Stimulated activated naive B cell treated with anti-CD40 and anti-IgM and Interleukin-4, amounts not matched to agents 10 μg/mL and 1 μg/mL and 100 μg/mL, for 72 hours (primary cell): ENCODE measurements around the gene TANK.
A peak's percentile ranks its signal among the peaks of the same experiment; 100 is the strongest.

Source experiments
- ATAC-seq, 2 donors: fragments of 150-1000 bp; cut with Tn5 transposase; replicated peaks; 2 replicates each; pipeline ENCODE4 v1.10.0; 2021; ENCODE audit warnings: moderate library complexity in 1 of 2
- DNase-seq: peaks from one replicate; pipeline ENCODE4 v3.0.0; 2021
- H3K27ac Mint-ChIP-seq: one replicate; pipeline ENCODE4 v1.8.0; 2022; ENCODE audit warnings: mild to moderate bottlenecking, mixed read lengths
- H3K27me3 Mint-ChIP-seq, 2 donors: one replicate each; pipeline ENCODE4 v1.8.0; 2022; ENCODE audit warnings: mixed read lengths in 2 of 2
- H3K36me3 Mint-ChIP-seq, 2 donors: one replicate each; pipeline ENCODE4 v1.8.0; 2022; ENCODE audit warnings: mixed read lengths in 2 of 2, mild to moderate bottlenecking in 1 of 2
- H3K4me1 Mint-ChIP-seq, 2 donors: one replicate each; pipeline ENCODE4 v1.8.0; 2022; ENCODE audit warnings: mixed read lengths in 2 of 2, mild to moderate bottlenecking in 1 of 2
- H3K4me3 Mint-ChIP-seq, 2 donors: one replicate each; pipeline ENCODE4 v1.8.0; 2022; ENCODE audit warnings: mild to moderate bottlenecking in 2 of 2, mixed read lengths in 2 of 2, moderate library complexity in 1 of 2
- H3K9me3 Mint-ChIP-seq, 2 donors: one replicate each; pipeline ENCODE4 v1.8.0; 2022; ENCODE audit warnings: mixed read lengths in 2 of 2, mild to moderate bottlenecking in 1 of 2

The TANK gene

DNA sequence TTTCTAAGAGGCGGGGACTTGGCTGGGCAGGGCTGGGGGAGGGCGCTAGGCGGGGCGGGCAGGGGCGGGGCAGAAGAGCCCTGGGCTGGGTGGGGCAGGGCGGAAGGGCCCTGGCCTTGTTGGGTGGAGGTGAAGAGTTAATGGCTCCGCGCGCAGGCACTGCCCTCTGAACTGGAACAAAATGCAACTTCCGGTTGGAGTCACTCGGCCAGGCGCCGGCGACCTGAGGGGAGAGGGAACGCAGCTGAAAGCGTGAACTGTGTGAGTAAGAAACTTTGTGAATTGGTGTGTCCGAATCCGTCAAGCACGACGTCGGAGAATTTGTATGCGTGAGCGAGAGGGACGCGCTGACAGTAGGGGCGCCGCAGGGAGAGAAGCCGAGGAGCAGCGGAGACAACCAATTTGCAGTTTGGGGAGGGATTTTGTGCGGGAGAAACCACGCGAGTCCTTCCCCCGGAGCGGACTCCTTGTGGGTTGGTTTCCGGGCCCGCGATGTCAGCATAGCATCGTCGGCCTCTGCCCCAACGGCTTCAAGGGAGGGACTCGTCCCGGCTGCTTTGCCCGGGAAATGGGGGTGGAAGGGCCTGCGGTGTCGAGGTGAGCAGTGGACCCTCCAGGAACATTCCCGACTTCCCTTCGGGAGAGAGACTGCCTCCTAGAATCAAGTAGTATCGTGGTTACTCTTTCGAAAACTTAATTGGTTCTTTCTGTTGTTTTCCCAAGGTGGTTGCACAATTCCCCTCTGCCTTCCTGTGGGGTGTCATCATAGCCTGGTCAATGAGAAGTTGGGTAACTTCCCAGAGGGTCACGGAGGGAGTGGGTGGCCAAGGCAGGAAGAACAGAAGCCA lies at the start of gene TANK:
Gene TANK, plus strand, starts transcription at position 203 of the 848 bp plus-strand sequence. CDS start 19,235 bp downstream, outside the sequence.
- DNase-seq (peak; percentile 92), ATAC-seq (peak; percentile 96 to 97)
- Mint-ChIP-seq H3K36me3 (peaks cover 30 to 47% of the 10 kb centered on the region in 2 donors), H3K4me1 (peaks cover 28 to 78% of the 10 kb centered on the region in 2 donors), H3K4me3 (peak within 1 kb of the TSS; percentile 91 to 98), H3K9me3 (no peaks in the 10 kb centered on the region), H3K27ac (peak within 1 kb of the TSS; percentile 99), H3K27me3 (no peaks in the 10 kb centered on the region)

DNA sequence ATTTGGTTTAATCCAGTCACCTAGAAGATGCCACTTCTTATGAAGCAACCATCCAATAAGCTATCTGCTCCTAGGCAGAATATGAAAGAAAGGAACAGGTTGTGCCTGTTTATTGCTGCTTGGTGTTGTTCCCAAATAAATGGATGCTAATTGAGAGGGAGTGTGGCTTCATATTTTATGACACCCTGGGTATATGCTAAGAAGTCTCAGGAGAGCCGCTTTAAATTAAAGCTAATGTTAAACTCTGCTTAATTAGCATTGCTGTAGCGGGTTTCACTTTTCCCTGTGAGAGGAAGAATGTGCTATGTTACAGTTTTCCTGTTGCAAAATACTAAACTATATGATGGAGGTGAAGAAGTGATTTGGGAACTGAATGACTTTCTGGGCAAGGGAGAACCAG lies 48.7 kb upstream of the TANK start:
- Mint-ChIP-seq H3K27ac (no peak overlapping the region), H3K4me3 (no peak overlapping the region), H3K4me1 (peaks cover 11 to 16% of the 10 kb centered on the region in 2 donors), H3K36me3 (no peaks in the 10 kb centered on the region), H3K9me3 (no peaks in the 10 kb centered on the region), H3K27me3 (no peaks in the 10 kb centered on the region)
- DNase-seq (no peak), ATAC-seq (no peak)

GRCh38 chr2:161112908-161113307 lies 47.3 kb upstream of the TANK start:
- Mint-ChIP-seq H3K4me3 (no peak overlapping the region), H3K27ac (no peak overlapping the region), H3K36me3 (no peaks in the 10 kb centered on the region), H3K9me3 (no peaks in the 10 kb centered on the region), H3K4me1 (peaks cover 14 to 19% of the 10 kb centered on the region in 2 donors), H3K27me3 (no peaks in the 10 kb centered on the region)
- ATAC-seq (no peak), DNase-seq (no peak)

DNA sequence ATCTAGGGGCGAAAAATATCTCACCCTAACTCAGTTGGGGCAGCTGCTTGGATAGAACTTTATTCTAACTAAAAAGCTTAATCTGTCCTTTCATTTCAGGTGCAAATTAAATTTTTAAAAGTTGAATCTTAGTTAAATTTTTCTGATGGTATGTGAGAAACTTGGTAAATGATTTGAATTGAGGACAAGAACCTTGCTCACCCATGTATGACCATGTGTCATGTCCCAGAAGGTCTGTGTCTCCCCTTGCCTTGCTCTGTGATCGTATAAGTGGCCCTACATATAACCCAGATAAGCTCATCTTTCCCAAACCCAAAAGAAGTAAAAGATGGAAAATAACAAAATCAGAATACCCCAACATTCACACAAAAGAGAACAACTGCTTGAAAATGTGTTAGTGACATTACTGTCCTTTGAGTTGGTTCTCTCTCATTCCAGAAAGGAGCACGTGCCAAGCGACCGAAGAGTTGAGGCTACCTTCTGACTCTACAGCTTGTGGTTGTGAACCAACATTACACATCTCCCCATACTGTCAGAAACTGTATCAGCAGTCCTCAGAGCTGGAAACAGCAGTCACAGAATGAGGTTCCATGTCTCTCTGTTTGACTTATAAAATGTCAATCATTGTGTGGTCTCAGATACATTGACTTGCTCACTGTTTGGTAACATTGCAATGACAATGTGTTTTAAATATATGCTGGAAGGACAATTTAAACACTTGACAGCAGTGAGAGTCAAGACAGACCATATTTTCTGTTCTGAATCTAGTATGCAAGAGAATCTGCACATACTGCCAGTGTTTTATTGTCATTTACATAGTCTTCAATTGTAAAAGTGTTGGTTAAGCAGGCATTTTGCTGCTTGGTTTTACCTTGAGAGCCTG lies 46.3 kb upstream of the TANK start:
- Mint-ChIP-seq H3K9me3 (no peaks in the 10 kb centered on the region), H3K27ac (no peak overlapping the region), H3K36me3 (no peaks in the 10 kb centered on the region), H3K27me3 (no peaks in the 10 kb centered on the region), H3K4me1 (peaks cover 14 to 19% of the 10 kb centered on the region in 2 donors), H3K4me3 (no peak overlapping the region)
- ATAC-seq (peak in 1 of 2 donors; percentile 39), DNase-seq (no peak)

DNA sequence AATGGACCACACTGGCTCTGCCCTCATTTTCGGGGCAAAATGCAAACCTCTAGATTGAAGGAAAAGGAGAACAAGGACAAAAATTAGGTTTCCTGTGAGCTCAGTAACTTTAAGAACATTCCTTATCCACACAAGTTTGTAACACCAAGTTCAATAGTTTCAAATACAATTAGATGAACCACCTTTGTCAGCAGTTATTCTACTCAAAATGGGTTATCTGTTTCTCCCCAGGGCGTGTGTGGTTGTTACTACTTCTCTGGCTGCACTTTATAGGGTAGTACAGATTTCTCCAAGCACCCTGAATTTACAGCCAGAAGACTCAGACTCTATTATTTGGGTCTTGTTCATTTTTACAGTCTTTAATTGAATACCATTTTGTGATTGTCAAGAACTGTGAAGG lies 45.0 kb upstream of the TANK start:
- no peak for ATAC-seq
- Mint-ChIP-seq H3K36me3 (no peaks in the 10 kb centered on the region), H3K27ac (no peak overlapping the region), H3K4me1 (peaks cover 19 to 31% of the 10 kb centered on the region in 2 donors), H3K4me3 (no peak overlapping the region), H3K9me3 (no peaks in the 10 kb centered on the region), H3K27me3 (no peaks in the 10 kb centered on the region)
- no peak for DNase-seq

DNA sequence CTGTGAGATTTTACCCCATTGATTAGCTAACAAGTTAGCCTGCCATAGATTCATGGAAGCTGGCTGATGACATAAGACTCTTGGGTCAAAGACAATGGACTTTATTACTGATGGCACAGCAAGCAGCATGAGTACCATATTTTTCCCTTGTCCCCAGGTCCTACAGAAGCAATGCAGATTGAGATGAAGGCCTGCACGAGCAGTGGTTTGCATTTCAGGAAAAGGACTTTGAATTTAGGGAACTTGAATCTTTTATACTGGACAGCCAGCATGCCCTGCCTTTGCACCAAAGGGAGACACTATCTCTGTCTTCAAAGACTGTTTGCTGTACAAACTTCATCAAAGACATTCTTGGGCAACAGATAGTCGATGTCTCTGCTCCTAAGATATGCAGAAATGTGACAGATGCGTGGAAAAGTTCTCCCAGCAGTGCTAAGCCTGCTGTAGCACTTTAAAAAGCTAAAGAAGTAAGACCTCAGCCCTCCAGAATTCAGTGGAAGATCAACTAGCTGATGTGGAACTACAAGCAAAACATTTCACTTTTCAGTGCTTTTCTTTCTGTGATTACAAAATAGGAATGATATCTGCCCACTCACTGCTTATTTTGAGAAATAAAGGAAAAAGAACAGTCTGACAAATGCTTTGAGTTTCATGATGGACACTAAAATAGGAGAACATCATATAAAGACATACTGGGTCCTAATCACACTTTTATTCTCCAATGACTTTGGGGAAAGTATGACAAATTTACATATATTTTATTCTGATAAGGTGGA lies 44.4 kb upstream of the TANK start:
- Mint-ChIP-seq H3K4me1 (peaks cover 19 to 31% of the 10 kb centered on the region in 2 donors), H3K4me3 (no peak overlapping the region), H3K27ac (no peak overlapping the region), H3K36me3 (no peaks in the 10 kb centered on the region), H3K27me3 (no peaks in the 10 kb centered on the region), H3K9me3 (no peaks in the 10 kb centered on the region)
- ATAC-seq (no peak), DNase-seq (no peak)

- Mint-ChIP-seq H3K9me3 (no peaks in the 10 kb centered on the region), H3K36me3 (no peaks in the 10 kb centered on the region), H3K27ac (peak overlapping the region; percentile 10), H3K4me3 (no peak overlapping the region), H3K27me3 (no peaks in the 10 kb centered on the region), H3K4me1 (peaks cover 21 to 32% of the 10 kb centered on the region in 2 donors)
- DNase-seq: no peak
- ATAC-seq: peak; percentile 28 to 44
Observed at GRCh38 chr2:161116509-161116908, 43.7 kb upstream of the TANK start.

DNA sequence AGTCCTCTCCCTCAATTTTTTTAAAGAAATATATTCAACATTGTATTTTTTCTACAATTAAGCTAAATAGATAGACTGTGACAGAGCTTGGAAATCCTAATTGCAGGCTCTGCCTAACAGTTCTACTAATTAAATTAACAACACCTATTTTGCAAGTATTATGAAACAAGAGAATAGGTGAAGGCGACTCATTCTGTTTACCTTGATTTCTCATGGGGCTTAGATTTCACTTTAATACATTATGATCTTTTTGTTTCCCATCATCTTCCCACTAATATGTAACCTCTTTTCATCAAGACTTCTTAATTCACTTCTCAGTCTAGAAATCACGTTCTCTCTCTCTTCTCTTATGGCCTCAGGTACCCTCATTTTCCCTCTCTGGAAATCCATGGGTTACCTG lies 42.7 kb upstream of the TANK start:
- H3K4me1 Mint-ChIP-seq: peaks cover 22 to 40% of the 10 kb centered on the region in 2 donors
- H3K9me3 Mint-ChIP-seq: no peaks in the 10 kb centered on the region
- H3K27ac Mint-ChIP-seq: no peak overlapping the region
- DNase-seq (no peak), ATAC-seq (no peak)
- H3K4me3 Mint-ChIP-seq: no peak overlapping the region
- no peaks in the 10 kb centered on the region for H3K36me3 Mint-ChIP-seq
- no peaks in the 10 kb centered on the region for H3K27me3 Mint-ChIP-seq

DNA sequence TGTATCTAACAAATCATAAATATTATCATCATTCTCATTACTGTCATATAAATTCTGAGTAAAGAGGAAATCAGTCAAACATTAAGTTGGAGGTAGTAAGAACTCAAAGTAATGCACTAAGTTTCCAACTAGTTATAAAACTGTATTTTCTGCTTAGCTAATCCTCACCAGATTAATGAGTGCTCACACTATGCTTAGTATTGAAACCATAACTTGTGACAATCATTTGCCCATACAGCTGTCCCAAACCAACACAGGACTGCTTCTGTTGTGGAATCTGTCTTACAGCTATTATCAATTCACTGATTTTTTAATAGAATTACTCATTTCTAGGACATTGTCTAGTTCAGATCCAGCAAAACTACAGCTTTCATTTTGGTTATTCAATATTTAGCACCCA lies 41.5 kb upstream of the TANK start:
- Mint-ChIP-seq H3K9me3 (no peaks in the 10 kb centered on the region), H3K4me1 (peaks cover 28 to 50% of the 10 kb centered on the region in 2 donors), H3K27ac (no peak overlapping the region), H3K4me3 (no peak overlapping the region), H3K27me3 (no peaks in the 10 kb centered on the region), H3K36me3 (no peaks in the 10 kb centered on the region)
- ATAC-seq: no peak
- DNase-seq: no peak

DNA sequence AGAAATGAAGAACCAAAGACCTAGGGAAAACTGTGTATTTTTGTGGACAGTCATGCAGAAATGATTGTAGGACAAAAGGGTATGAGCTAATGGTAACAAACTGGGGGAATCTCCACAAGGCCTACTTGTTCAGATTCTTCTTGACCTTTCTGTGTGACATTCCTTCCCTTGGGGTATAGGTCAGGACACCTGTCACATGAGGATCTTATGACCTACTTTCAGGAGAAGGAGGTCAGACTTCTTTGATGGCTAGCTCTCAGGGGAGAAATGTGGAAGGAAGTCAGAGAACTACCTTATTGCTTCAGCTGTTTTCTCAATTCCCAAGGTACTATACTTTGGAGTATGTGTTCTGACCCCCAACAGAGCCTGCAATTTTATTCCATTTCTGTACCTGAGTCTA lies 40.7 kb upstream of the TANK start:
- DNase-seq: no peak
- Mint-ChIP-seq H3K4me3 (peak overlapping the region in 1 of 2 donors; percentile 5), H3K4me1 (peaks cover 30 to 52% of the 10 kb centered on the region in 2 donors), H3K36me3 (no peaks in the 10 kb centered on the region), H3K27ac (no peak overlapping the region), H3K9me3 (no peaks in the 10 kb centered on the region), H3K27me3 (no peaks in the 10 kb centered on the region)
- peak; percentile 83 to 85 for ATAC-seq

- peaks cover 29 to 49% of the 10 kb centered on the region in 2 donors for H3K4me1 Mint-ChIP-seq
- H3K27ac Mint-ChIP-seq: no peak overlapping the region
- no peaks in the 10 kb centered on the region for H3K9me3 Mint-ChIP-seq
- H3K4me3 Mint-ChIP-seq: no peak overlapping the region
- ATAC-seq: no peak
- H3K36me3 Mint-ChIP-seq: no peaks in the 10 kb centered on the region
- no peak for DNase-seq
- H3K27me3 Mint-ChIP-seq: no peaks in the 10 kb centered on the region
Observed at GRCh38 chr2:161120775-161121174, 39.5 kb upstream of the TANK start.

DNA sequence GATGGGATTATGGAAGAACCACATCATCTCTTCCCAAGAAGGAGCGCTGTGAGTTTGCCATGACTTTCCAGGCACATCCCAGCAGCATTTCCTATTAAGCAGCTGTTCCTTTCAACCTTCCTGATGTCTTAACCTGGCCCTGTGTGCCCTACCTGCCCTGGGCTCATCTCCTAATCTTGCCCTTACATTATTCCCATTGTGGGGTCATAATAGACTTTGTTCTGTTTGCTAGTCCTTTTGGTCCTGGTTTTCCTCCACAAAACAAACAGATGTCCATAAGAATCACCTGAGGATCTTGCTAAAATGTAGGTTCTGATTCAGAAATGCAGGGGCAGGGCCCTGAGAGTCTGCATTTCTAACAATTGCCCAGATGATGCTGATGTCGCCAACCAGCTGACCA lies 38.6 kb upstream of the TANK start:
- Mint-ChIP-seq H3K9me3 (no peaks in the 10 kb centered on the region), H3K27me3 (no peaks in the 10 kb centered on the region), H3K36me3 (no peaks in the 10 kb centered on the region), H3K4me3 (no peak overlapping the region), H3K4me1 (peaks cover 22 to 41% of the 10 kb centered on the region in 2 donors), H3K27ac (peak overlapping the region; percentile 32)
- ATAC-seq (no peak), DNase-seq (no peak)

DNA sequence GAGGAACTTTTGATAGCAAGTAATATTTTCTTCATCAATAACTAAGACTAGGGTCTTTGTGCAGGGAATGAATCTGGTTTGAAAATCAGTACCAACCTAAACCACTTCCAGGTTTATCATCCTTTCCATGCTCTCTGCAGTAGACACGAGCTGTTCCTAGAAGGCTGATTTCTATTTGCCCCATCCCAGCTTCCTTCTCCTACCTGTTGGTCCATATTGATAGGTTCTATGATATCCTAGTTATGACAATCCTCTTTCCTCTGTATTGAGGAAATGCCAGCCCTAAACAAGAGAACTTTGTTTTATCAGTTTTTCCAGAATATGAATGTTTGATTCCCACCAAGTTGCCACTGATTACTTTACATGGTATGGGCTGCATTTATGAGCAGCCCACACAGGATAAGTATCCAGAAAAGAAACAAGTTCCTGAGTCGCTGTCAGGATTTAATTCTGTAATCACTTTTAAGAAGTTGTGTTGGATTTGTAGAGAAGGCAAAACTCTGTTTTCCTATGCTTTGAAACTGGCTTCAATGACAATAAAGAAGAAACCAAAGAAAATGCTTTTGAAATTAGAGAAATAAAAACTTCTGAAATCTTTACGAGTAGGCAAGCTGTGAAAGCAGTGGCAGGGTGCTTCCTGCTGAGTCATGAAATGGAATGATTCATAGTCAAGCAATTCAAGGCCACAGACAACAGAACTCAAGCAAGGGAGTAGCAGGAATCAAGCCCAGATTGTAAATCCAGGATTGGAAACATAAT lies 37.3 kb upstream of the TANK start:
- Mint-ChIP-seq H3K9me3 (no peaks in the 10 kb centered on the region), H3K4me1 (peaks cover 20 to 39% of the 10 kb centered on the region in 2 donors), H3K4me3 (no peak overlapping the region), H3K27ac (no peak overlapping the region), H3K36me3 (no peaks in the 10 kb centered on the region), H3K27me3 (no peaks in the 10 kb centered on the region)
- ATAC-seq (no peak), DNase-seq (no peak)
